K562 (cell line): ENCODE measurements around the gene TSPAN14. TPM values are rescaled to one million over a fixed set of nuclear protein-coding genes. Genes with fewer than 3 reads are reported as not detected.
A peak's percentile ranks its signal among the peaks of the same experiment; 100 is the strongest.

Source experiments
- AFF1 ChIP-seq, 2 experiments: fragments of 450-650 bp; IDR thresholded peaks; 2 replicates each; pipeline ENCODE4 v1.6.1; 2018; ENCODE audit warnings: mild to moderate bottlenecking in 2 of 2, low read depth in 1 of 2; ENCODE audit not compliant: partially characterized antibody in 2 of 2
- BDP1 ChIP-seq: IDR thresholded peaks from 3 replicates; pipeline ENCODE4 v1.6.1; 2011; ENCODE audit not compliant: insufficient read length, insufficient read depth
- BHLHE40 ChIP-seq: IDR thresholded peaks from 2 replicates; pipeline ENCODE4 v1.6.1; 2011; ENCODE audit warnings: low read length, improper control_type of control experiment
- CEBPG ChIP-seq, 3 experiments: fragments of 200-800 bp in 1 of 3; sonication (Bioruptor generic) in 1 of 3; sonication (generic) in 1 of 3; formaldehyde crosslinking in 1 of 3; IDR thresholded peaks in 2 of 3; conservative IDR thresholded peaks in 1 of 3; 2 replicates each; pipeline versions ENCODE4 v1.6.1 to v1.8.0; 2016 to 2022; ENCODE audit warnings: missing compliant biosample characterization in 2 of 3, missing genetic modification characterization in 2 of 3, mild to moderate bottlenecking in 1 of 3, missing genetic modification reagents in 1 of 3
- FOXK1 ChIP-seq: sonication (generic); formaldehyde crosslinking; IDR thresholded peaks from 2 replicates; pipeline ENCODE4 v1.8.0; 2022; ENCODE audit warnings: missing genetic modification reagents, mild to moderate bottlenecking, borderline replicate concordance
- HDAC1 ChIP-seq, 2 experiments: fragments of 450-650 bp; IDR thresholded peaks; 2 replicates each; pipeline ENCODE4 v1.6.1; 2016 to 2017; ENCODE audit warnings: inconsistent platforms in 1 of 2, mild to moderate bottlenecking in 1 of 2, moderate library complexity in 1 of 2
- MBD1 ChIP-seq: fragments of 250-450 bp; sonication (Bioruptor Pico); IDR thresholded peaks from 2 replicates; pipeline ENCODE4 v1.8.0; 2022; ENCODE audit warnings: inconsistent platforms
- MCM2 ChIP-seq: fragments of 450-650 bp; IDR thresholded peaks from 2 replicates; pipeline ENCODE4 v1.6.1; 2017; ENCODE audit warnings: low read depth, mild to moderate bottlenecking
- NCOR1 ChIP-seq: fragments of 450-650 bp; IDR thresholded peaks from 2 replicates; pipeline ENCODE4 v1.6.1; 2016; ENCODE audit warnings: mild to moderate bottlenecking, moderate library complexity
- NFRKB ChIP-seq: fragments of 450-650 bp; IDR thresholded peaks from 2 replicates; pipeline ENCODE4 v1.6.1; 2016; ENCODE audit warnings: low read depth
- PHTF2 ChIP-seq: fragments of 250-450 bp; sonication (Bioruptor Pico); IDR thresholded peaks from 2 replicates; pipeline ENCODE4 v1.5.0; 2021; ENCODE audit warnings: mild to moderate bottlenecking
- RBBP5 ChIP-seq: fragments of 200-600 bp; sonication (generic); IDR thresholded peaks from 2 replicates; pipeline ENCODE4 v1.6.1; 2012; ENCODE audit warnings: borderline replicate concordance, mild to moderate bottlenecking, low read length, control low read depth, inconsistent platforms; ENCODE audit not compliant: insufficient read depth, poor library complexity, severe bottlenecking
- RBFOX2 ChIP-seq: fragments of 200-400 bp; formaldehyde crosslinking; IDR thresholded peaks from 2 replicates; pipeline ENCODE4 v1.6.1; 2017; ENCODE audit warnings: low read depth, mild to moderate bottlenecking, low read length, moderate library complexity
- RHOXF2B ChIP-seq: fragments of 250-450 bp; sonication (Bioruptor Pico); conservative IDR thresholded peaks from 2 replicates; pipeline ENCODE4 v1.5.1; 2021
- TCF7 ChIP-seq: sonication (generic); IDR thresholded peaks from 2 replicates; pipeline ENCODE4 v1.6.1; 2016; ENCODE audit warnings: antibody characterized with exemption, borderline replicate concordance
- TGIF2 ChIP-seq: sonication (generic); formaldehyde crosslinking; IDR thresholded peaks from 2 replicates; pipeline ENCODE4 v1.8.1; 2022; ENCODE audit warnings: mild to moderate bottlenecking, missing genetic modification reagents, moderate library complexity
- VEZF1 ChIP-seq: fragments of 200-800 bp; sonication (Bioruptor generic); IDR thresholded peaks from 2 replicates; pipeline ENCODE4 v1.6.1; 2017; ENCODE audit warnings: missing genetic modification characterization, missing compliant biosample characterization
- ZNF12 ChIP-seq: sonication (generic); formaldehyde crosslinking; IDR thresholded peaks from 2 replicates; pipeline ENCODE4 v1.4.0; 2020; ENCODE audit warnings: mild to moderate bottlenecking, missing genetic modification reagents
- ZNF408 ChIP-seq: fragments of 250-450 bp; sonication (Bioruptor Pico); IDR thresholded peaks from 2 replicates; pipeline ENCODE4 v1.4.0; 2020; ENCODE audit warnings: low read depth, mild to moderate bottlenecking, moderate library complexity
- ZNF780A ChIP-seq: fragments of 250-450 bp; sonication (Bioruptor Pico); IDR thresholded peaks from 2 replicates; pipeline ENCODE4 v1.5.0; 2021; ENCODE audit warnings: mild to moderate bottlenecking
- polyA plus RNA-seq, 8 experiments: library from polyadenylated mRNA; depleted of rRNA in 4 of 8; stranded (reverse) in 5 of 8; unstranded in 3 of 8; fragments of >200 nt; fragmentation: Nextera tagmentation in 2 of 8; fragmentation: Illumina TruSeq in 1 of 8; extraction: Ambion mirVana in 2 of 8; extraction: Trizol in 1 of 8; gene quantifications; 2 replicates each; pipeline versions ENCODE4 v1.2.1 to v1.2.3, GENCODE V29; 2011 to 2014; ENCODE audit warnings: inconsistent platforms in 1 of 8, missing spikeins in 1 of 8
- total RNA-seq, 7 experiments: library from RNA; depleted of rRNA in 6 of 7; stranded (reverse); fragments of >200 nt in 6 of 7; fragmentation: Illumina TruSeq in 2 of 7; extraction: Trizol in 2 of 7; gene quantifications; 2 replicates each; pipeline versions ENCODE4 v1.2.1 to v1.2.3, GENCODE V29; 2011 to 2021; ENCODE audit warnings: low replicate concordance in 1 of 7

TSPAN14 gene
- total and polyA plus RNA-seq, 9 of the 15 experiments (the other 6 are each of a cell fraction or from before 2014, with no cell fraction given): 5.8 to 92.9 (median 23.3) TPM

GRCh38 chr10:80497187-80498077 is 43.3 kb downstream of the TSPAN14 start (continued):
- TF ChIP-seq ZNF12 (CRISPR knock-in tag): no peak
- no peak for TF ChIP-seq NFRKB
- no peak for TF ChIP-seq MCM2
- no peak; the same call in 1 of the 2 replicates for TF ChIP-seq TGIF2
- TF ChIP-seq RBFOX2: peak; percentile 66
- TF ChIP-seq RBBP5: no peak
- TF ChIP-seq RHOXF2B (CRISPR knock-in tag): no peak
- TF ChIP-seq VEZF1 (CRISPR knock-in tag): peak; percentile 40; the same call in 1 of the 2 replicates
- no peak for TF ChIP-seq ZNF780A
- TF ChIP-seq BHLHE40: peak; percentile 66
- TF ChIP-seq TCF7: no peak
- no peak for TF ChIP-seq ZNF408 (CRISPR knock-in tag)
- no peak for TF ChIP-seq FOXK1 (CRISPR knock-in tag)
- TF ChIP-seq PHTF2 (CRISPR knock-in tag): no peak
- TF ChIP-seq BDP1: no peak
- peak in 1 of 2 experiments; percentile 88; a peak in 2 of 4 replicates for TF ChIP-seq HDAC1 (IDR thresholded peaks at IDR 0.05)
- TF ChIP-seq MBD1 (CRISPR knock-in tag): no peak
- no peak for TF ChIP-seq AFF1 (IDR thresholded peaks at IDR 0.05; ENCODE audit: low read depth in 1 of 2, partially characterized antibody in 2 of 2)
- TF ChIP-seq CEBPG (CRISPR knock-in tag; IDR thresholded peaks at IDR 0.05): no peak; the same call in 1 of the 2 replicates
- TF ChIP-seq CEBPG (tag; conservative IDR thresholded peaks at IDR 0.05 in 1 of 2, IDR thresholded peaks at IDR 0.05 in 1 of 2): no peak
- TF ChIP-seq NCOR1: peak; percentile 94
